Measurements from ENCODE around the gene BTG4. TPM values are rescaled to one million over a fixed set of nuclear protein-coding genes. Genes with fewer than 3 reads are reported as not detected.

BTG4 gene
- polyA plus RNA-seq, 3 donors, result not detected

DNA sequence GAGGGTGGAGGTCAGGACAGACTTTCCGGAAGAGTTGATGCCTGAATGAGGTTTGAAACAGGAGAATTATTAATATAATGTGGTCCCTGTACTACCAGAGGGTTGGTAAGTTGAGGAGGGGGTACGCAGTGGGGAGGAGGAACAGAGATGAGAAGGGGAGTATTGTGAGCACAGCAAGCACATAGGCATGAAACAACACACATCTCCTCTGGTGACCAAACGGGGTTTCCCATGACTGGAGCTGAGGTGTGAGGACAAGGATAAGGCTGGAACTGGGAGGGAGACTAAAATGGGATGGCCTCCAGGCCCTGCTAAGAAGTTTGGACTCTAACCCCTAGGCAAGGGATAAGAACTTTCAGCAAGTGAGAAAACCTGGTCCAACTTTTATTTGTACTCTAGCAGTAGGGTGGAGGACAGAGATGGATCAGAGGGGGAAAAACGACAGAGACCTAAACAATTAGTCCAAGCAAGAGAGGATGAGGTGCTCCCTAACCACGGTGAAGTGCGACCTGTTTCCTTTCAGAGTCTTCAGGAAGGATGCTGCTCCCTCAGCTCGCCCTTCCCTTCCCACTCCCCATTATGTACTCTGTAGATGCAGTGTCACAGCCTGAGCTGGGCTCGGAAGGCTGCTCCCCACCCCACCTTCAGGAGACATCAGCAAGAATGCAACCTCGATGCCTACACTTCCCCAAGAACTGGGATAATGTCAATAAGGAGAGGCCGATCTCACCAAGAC, 59.2 kb downstream of the BTG4 start:
- H3K4me1 ChIP-seq (ENCODE audit: control insufficient read depth in 1 of 2, insufficient read depth in 2 of 2, low read length in 2 of 2), result no peaks in the 10 kb centered on the region
- Mint-ChIP-seq H3K9me3 (no peaks in the 10 kb centered on the region), H3K36me3 (no peaks in the 10 kb centered on the region), H3K27me3 (ENCODE audit: low read depth in 3 of 3) (peaks cover 2 to 5% (median 3%) of the 10 kb centered on the region in 3 donors), H3K4me3 (no peak overlapping the region), H3K4me1 (no peaks in the 10 kb centered on the region), H3K27ac (no peak overlapping the region)
- no peaks in the 10 kb centered on the region for H3K9me3 ChIP-seq (replicated peaks in 1 of 2; ENCODE audit: control insufficient read depth in 1 of 2, insufficient read depth in 1 of 2, low read length in 2 of 2)
- H3K27ac ChIP-seq (ENCODE audit: low read depth in 1 of 2, low read length in 2 of 2), result no peak overlapping the region
- no peak for DNase-seq
- intact Hi-C loops (cut with micrococcal nuclease), result no loop called here
- no peak overlapping the region for H3K4me3 ChIP-seq (replicated peaks in 1 of 3; ENCODE audit: low read depth in 2 of 3, low read length in 3 of 3)
- no peaks in the 10 kb centered on the region for H3K27me3 ChIP-seq (ENCODE audit: control insufficient read depth in 2 of 2, insufficient read depth in 2 of 2, low read length in 2 of 2)
- no peak overlapping the region for H3K9ac ChIP-seq (ENCODE audit: insufficient read depth, low read length, poor library complexity, severe bottlenecking)
- H3K79me2 ChIP-seq (ENCODE audit: insufficient read depth, low read length), result no peaks in the 10 kb centered on the region
- no peaks in the 10 kb centered on the region for H3K36me3 ChIP-seq (replicated peaks in 1 of 2; ENCODE audit: control insufficient read depth in 1 of 2, insufficient read depth in 2 of 2, low read length in 2 of 2)
- 58% methylated on average over 4 of the region's 10 CpGs for WGBS (ENCODE audit: insufficient coverage)
- TF ChIP-seq, protein P1, sequence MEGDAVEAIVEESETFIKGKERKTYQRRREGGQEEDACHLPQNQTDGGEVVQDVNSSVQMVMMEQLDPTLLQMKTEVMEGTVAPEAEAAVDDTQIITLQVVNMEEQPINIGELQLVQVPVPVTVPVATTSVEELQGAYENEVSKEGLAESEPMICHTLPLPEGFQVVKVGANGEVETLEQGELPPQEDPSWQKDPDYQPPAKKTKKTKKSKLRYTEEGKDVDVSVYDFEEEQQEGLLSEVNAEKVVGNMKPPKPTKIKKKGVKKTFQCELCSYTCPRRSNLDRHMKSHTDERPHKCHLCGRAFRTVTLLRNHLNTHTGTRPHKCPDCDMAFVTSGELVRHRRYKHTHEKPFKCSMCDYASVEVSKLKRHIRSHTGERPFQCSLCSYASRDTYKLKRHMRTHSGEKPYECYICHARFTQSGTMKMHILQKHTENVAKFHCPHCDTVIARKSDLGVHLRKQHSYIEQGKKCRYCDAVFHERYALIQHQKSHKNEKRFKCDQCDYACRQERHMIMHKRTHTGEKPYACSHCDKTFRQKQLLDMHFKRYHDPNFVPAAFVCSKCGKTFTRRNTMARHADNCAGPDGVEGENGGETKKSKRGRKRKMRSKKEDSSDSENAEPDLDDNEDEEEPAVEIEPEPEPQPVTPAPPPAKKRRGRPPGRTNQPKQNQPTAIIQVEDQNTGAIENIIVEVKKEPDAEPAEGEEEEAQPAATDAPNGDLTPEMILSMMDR (IDR thresholded peaks at IDR 0.05), result no peak
- no peak overlapping the region for H3K4me2 ChIP-seq (replicated peaks; ENCODE audit: extremely low read depth, low read length, poor library complexity, severe bottlenecking)
- H2AFZ ChIP-seq (ENCODE audit: insufficient read depth, low read depth, low read length, poor library complexity, severe bottlenecking), result no peak overlapping the region
- H4K20me1 ChIP-seq (ENCODE audit: insufficient read depth, low read length), result no peaks in the 10 kb centered on the region

DNA sequence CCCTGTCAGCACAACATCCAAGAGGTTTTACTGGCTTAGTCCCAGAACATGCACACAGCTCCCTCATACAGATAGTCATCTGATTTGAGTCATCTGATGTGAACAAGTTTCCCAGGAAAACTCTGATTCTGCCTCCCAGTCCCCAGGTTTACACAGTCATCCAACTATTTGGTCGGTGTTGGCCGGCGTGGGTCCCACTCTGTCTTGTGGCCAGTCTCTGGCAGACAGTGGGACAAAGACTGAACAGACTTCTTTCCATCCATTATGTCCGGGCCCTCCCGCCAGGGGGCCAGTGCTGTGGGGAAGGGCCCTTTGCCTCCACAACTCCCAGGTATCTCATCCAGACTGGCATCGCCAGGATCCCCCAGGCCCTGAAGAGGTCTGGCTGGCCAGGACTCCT, 60.0 kb downstream of the BTG4 start:
- no peak for DNase-seq
- no peak overlapping the region for H3K9ac ChIP-seq (ENCODE audit: insufficient read depth, low read length, poor library complexity, severe bottlenecking)
- no peak overlapping the region for H3K4me3 ChIP-seq (replicated peaks in 1 of 3; ENCODE audit: low read depth in 2 of 3, low read length in 3 of 3)
- Mint-ChIP-seq H3K4me1 (no peaks in the 10 kb centered on the region), H3K27ac (no peak overlapping the region), H3K36me3 (no peaks in the 10 kb centered on the region), H3K4me3 (no peak overlapping the region), H3K9me3 (no peaks in the 10 kb centered on the region), H3K27me3 (ENCODE audit: low read depth in 3 of 3) (peaks cover 2 to 5% (median 3%) of the 10 kb centered on the region in 3 donors)
- H4K20me1 ChIP-seq (ENCODE audit: insufficient read depth, low read length), result no peaks in the 10 kb centered on the region
- intact Hi-C loops (cut with micrococcal nuclease), result no loop called here
- no peaks in the 10 kb centered on the region for H3K27me3 ChIP-seq (ENCODE audit: control insufficient read depth in 2 of 2, insufficient read depth in 2 of 2, low read length in 2 of 2)
- no peak overlapping the region for H3K27ac ChIP-seq (ENCODE audit: low read depth in 1 of 2, low read length in 2 of 2)
- TF ChIP-seq, protein P1 (IDR thresholded peaks at IDR 0.05), result no peak
- H3K79me2 ChIP-seq (ENCODE audit: insufficient read depth, low read length), result no peaks in the 10 kb centered on the region
- no peak overlapping the region for H3K4me2 ChIP-seq (replicated peaks; ENCODE audit: extremely low read depth, low read length, poor library complexity, severe bottlenecking)
- peaks cover 0 to under 1% of the 10 kb centered on the region in 2 donors for H3K4me1 ChIP-seq (ENCODE audit: control insufficient read depth in 1 of 2, insufficient read depth in 2 of 2, low read length in 2 of 2)
- H3K36me3 ChIP-seq (replicated peaks in 1 of 2; ENCODE audit: control insufficient read depth in 1 of 2, insufficient read depth in 2 of 2, low read length in 2 of 2), result no peaks in the 10 kb centered on the region
- H3K9me3 ChIP-seq (replicated peaks in 1 of 2; ENCODE audit: control insufficient read depth in 1 of 2, insufficient read depth in 1 of 2, low read length in 2 of 2), result no peaks in the 10 kb centered on the region
- WGBS (ENCODE audit: insufficient coverage), result 96% methylated on average over 4 of the region's 6 CpGs
- H2AFZ ChIP-seq (ENCODE audit: insufficient read depth, low read depth, low read length, poor library complexity, severe bottlenecking), result no peak overlapping the region
